Activated CD4-positive, alpha-beta T cell treated with anti-CD3 and anti-CD28 coated beads, Interleukin-2, amount 50 U/mL, for 48 hours (primary cell): ENCODE data around the gene KRT38.
A peak's percentile ranks its signal among the peaks of the same experiment; 100 is the strongest.

Experiments
- DNase-seq, 2 experiments: peaks; one replicate each; pipeline ENCODE4 v3.0.0-alpha.2; 2020

The KRT38 gene

GRCh38 chr17:41440531-41441033, at the start of gene KRT38:
Gene KRT38, minus strand, starts transcription at chr17:41440983. Its CDS starts 62 bp downstream, at chr17:41440921.
- no peak for DNase-seq

- no peak for DNase-seq
Measured at GRCh38 chr17:41489531-41489930, 48.7 kb upstream of the KRT38 start, which contains the start of gene KRT36. Gene KRT36, minus strand, starts transcription at chr17:41489910. Its CDS starts 46 bp downstream, at chr17:41489864.

GRCh38 chr17:41486809-41487530, 46.2 kb upstream of the KRT38 start:
- peak; percentile 58 to 73 for DNase-seq

GRCh38 chr17:41486316-41486715, 45.5 kb upstream of the KRT38 start:
- DNase-seq, result no peak

- DNase-seq, result no peak
Measured at GRCh38 chr17:41484920-41485904, 44.4 kb upstream of the KRT38 start.

- no peak for DNase-seq
Measured at GRCh38 chr17:41483991-41484826, 43.4 kb upstream of the KRT38 start.

- no peak for DNase-seq
Measured at GRCh38 chr17:41483531-41483930, 42.7 kb upstream of the KRT38 start.

GRCh38 chr17:41481036-41481435, 40.3 kb upstream of the KRT38 start, which contains the start of gene KRT35:
Gene KRT35, minus strand, starts transcription at chr17:41481151. Its CDS starts 54 bp downstream, at chr17:41481097.
- no peak for DNase-seq

GRCh38 chr17:41480581-41480980, 39.8 kb upstream of the KRT38 start:
- DNase-seq, result no peak

- DNase-seq, result no peak
Measured at GRCh38 chr17:41480136-41480535, 39.4 kb upstream of the KRT38 start.

GRCh38 chr17:41478237-41478636, 37.5 kb upstream of the KRT38 start:
- DNase-seq, result no peak

- DNase-seq, result no peak
Measured at GRCh38 chr17:41476866-41477815, 36.4 kb upstream of the KRT38 start.

- no peak for DNase-seq
Measured at GRCh38 chr17:41475421-41475820, 34.6 kb upstream of the KRT38 start.

GRCh38 chr17:41474863-41475262, 34.1 kb upstream of the KRT38 start:
- DNase-seq, result no peak

GRCh38 chr17:41468346-41468745, 27.6 kb upstream of the KRT38 start:
- DNase-seq, result no peak

GRCh38 chr17:41467561-41467960, 26.8 kb upstream of the KRT38 start:
- DNase-seq, result no peak

GRCh38 chr17:41466988-41467387, 26.2 kb upstream of the KRT38 start, which contains the start of gene KRT32:
Gene KRT32, minus strand, starts transcription at chr17:41467386. Its CDS starts 61 bp downstream, at chr17:41467325.
- DNase-seq, result no peak

- no peak for DNase-seq
Measured at GRCh38 chr17:41464682-41465081, 23.9 kb upstream of the KRT38 start.

GRCh38 chr17:41464173-41464572, 23.4 kb upstream of the KRT38 start:
- DNase-seq, result no peak

- DNase-seq, result no peak
Measured at GRCh38 chr17:41463746-41464145, 23.0 kb upstream of the KRT38 start.

- no peak for DNase-seq
Measured at GRCh38 chr17:41462705-41463104, 21.9 kb upstream of the KRT38 start.
